Measurements from ENCODE around the gene PCYT2. TPM values are rescaled to one million over a fixed set of nuclear protein-coding genes. Genes with fewer than 3 reads are reported as not detected.

The PCYT2 gene
- total RNA-seq, 2 donors from 2014 or later = 66.8 to 70.9 TPM

DNA sequence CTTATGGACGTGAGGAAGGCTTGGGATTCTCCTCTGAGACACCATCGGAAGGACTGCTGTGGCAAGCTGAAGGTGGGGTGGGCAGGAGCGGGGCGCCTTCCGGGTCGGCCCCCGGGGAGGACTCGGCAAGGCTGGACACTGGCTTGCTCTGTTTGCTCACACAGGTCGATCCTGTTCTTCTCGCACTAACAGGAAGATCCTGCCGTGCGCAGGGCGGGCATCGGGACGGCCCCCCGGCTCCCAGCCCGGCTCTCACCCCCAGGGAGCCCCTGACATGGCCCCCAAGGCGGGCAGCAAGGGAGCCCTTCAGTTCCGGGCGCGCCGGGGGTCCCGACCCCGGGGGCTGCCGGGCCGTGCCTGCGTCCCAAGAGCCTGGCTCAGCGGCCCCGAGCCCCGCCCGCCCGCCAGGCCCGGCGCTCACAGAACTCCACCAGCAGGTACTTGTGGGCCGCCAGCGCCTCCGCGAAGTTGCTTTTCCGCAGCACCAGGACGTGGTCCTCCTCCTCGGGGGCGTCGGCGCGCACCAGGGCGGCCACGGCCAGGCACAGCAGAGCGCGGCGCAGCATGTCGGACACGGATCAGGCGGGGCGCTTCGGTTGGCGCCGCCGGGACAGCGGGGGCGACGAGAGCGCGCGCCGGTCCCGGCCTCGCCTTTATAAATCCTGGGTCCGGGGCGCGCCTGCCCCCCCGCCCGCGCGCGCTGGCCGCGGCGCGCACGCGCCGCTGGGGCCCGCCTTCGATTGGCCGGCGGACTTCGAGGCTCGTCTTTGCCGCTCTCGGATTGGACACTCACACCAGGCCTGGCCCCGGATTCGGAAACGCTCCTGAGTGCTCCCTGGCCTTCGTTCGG is 51.1 kb downstream of the PCYT2 start, which contains the start of gene P4HB:
Gene P4HB, minus strand, starts transcription at position 630 of the 850 bp plus-strand sequence. Its CDS starts 64 bp downstream, at position 566.
- no peak for DNase-seq
- Histone ChIP-seq H3K4me3 (ENCODE audit: low read length) (peak within 1 kb of the TSS; percentile 99), H3K4me1 (ENCODE audit: control insufficient read depth, insufficient read depth, low read length) (peaks cover 8% of the 10 kb centered on the region), H3K36me3 (ENCODE audit: control insufficient read depth, insufficient read depth, low read length) (peaks cover 65% of the 10 kb centered on the region), H3K9me3 (ENCODE audit: control insufficient read depth, low read length) (no peaks in the 10 kb centered on the region), H3K9ac (ENCODE audit: extremely low read depth, low read length, poor library complexity, severe bottlenecking) (peak within 1 kb of the TSS; percentile 95), H3K27ac (ENCODE audit: low read depth, low read length) (peak within 1 kb of the TSS; percentile 75), H3K27me3 (ENCODE audit: control insufficient read depth, insufficient read depth, low read length, poor library complexity, severe bottlenecking) (no peaks in the 10 kb centered on the region)
- TF ChIP-seq, protein P1, sequence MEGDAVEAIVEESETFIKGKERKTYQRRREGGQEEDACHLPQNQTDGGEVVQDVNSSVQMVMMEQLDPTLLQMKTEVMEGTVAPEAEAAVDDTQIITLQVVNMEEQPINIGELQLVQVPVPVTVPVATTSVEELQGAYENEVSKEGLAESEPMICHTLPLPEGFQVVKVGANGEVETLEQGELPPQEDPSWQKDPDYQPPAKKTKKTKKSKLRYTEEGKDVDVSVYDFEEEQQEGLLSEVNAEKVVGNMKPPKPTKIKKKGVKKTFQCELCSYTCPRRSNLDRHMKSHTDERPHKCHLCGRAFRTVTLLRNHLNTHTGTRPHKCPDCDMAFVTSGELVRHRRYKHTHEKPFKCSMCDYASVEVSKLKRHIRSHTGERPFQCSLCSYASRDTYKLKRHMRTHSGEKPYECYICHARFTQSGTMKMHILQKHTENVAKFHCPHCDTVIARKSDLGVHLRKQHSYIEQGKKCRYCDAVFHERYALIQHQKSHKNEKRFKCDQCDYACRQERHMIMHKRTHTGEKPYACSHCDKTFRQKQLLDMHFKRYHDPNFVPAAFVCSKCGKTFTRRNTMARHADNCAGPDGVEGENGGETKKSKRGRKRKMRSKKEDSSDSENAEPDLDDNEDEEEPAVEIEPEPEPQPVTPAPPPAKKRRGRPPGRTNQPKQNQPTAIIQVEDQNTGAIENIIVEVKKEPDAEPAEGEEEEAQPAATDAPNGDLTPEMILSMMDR (conservative IDR thresholded peaks at IDR 0.05) = no peak
- 0 to 1% methylated on average over 52 to 95 of the region's 95 CpGs for WGBS, 2 experiments (ENCODE audit: insufficient coverage in 1 of 2, insufficient read length in 1 of 2)
- H3K27ac Mint-ChIP-seq = peak within 1 kb of the TSS; percentile 97
- peaks cover 50% of the 10 kb centered on the region for H3K36me3 Mint-ChIP-seq (ENCODE audit: low read depth)
- peak within 1 kb of the TSS; percentile 77 for H3K4me3 Mint-ChIP-seq
- H3K27me3 Mint-ChIP-seq (ENCODE audit: insufficient read depth) = no peaks in the 10 kb centered on the region
- no peaks in the 10 kb centered on the region for H3K9me3 Mint-ChIP-seq
- peaks cover 9% of the 10 kb centered on the region for H3K4me1 Mint-ChIP-seq

DNA sequence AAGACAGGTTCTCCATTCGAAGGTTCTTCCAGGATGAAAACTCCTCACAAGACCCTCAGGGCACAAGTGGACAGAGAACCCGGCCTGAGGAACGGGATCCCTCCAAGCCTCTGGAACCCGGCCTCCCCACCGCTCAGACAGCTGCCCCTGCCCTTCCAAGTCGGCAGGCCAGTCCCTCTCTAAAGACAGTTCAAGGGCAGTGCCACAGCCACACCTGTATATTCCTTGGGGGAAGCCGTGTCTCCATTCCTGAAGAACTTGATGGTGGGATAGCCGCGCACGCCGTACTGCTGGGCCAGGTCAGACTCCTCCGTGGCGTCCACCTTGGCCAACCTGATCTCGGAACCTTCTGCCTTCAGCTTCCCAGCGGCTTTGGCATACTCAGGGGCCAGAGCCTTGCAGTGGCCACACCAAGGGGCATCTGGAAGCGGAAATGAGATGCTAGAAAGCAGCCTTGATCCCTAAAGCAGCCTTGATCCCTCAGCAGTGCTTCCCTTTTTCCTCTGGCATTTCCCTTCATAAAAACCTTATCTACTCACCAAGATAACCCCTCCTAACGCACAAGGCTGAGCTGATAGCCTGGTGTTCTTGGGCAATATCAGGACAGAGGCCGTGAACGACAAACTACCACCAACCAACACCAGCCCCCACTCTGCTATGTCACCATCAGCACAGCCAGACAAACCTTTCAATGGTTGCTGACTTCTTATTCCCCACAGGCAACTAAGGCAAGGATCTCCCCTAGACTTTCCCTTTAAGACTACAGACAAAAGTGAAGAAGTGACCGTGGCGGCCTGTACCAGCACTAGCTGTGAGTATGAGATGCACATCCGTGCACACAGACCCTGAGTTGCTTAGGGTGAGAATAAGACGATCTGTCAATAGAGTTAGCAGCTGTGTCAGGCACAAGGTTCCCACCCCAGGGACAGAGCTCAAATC is 52.0 kb downstream of the PCYT2 start:
- Histone ChIP-seq H3K36me3 (ENCODE audit: control insufficient read depth, insufficient read depth, low read length) (peaks cover 65% of the 10 kb centered on the region), H3K27ac (ENCODE audit: low read depth, low read length) (no peak overlapping the region), H3K9me3 (ENCODE audit: control insufficient read depth, low read length) (no peaks in the 10 kb centered on the region), H3K27me3 (ENCODE audit: control insufficient read depth, insufficient read depth, low read length, poor library complexity, severe bottlenecking) (no peaks in the 10 kb centered on the region), H3K9ac (ENCODE audit: extremely low read depth, low read length, poor library complexity, severe bottlenecking) (peak overlapping the region; percentile 89), H3K4me3 (ENCODE audit: low read length) (peak overlapping the region; percentile 99), H3K4me1 (ENCODE audit: control insufficient read depth, insufficient read depth, low read length) (peaks cover 8% of the 10 kb centered on the region)
- Mint-ChIP-seq H3K4me3 (peak overlapping the region; percentile 77), H3K27me3 (ENCODE audit: insufficient read depth) (no peaks in the 10 kb centered on the region), H3K9me3 (no peaks in the 10 kb centered on the region), H3K4me1 (peaks cover 9% of the 10 kb centered on the region), H3K27ac (peak overlapping the region; percentile 85), H3K36me3 (ENCODE audit: low read depth) (peaks cover 58% of the 10 kb centered on the region)
- WGBS, 2 experiments (ENCODE audit: insufficient coverage in 1 of 2, insufficient read length in 1 of 2) = 72 to 73% methylated on average over 15 to 23 of the region's 23 CpGs
- TF ChIP-seq, protein P1 (conservative IDR thresholded peaks at IDR 0.05) = no peak
- no peak for DNase-seq

DNA sequence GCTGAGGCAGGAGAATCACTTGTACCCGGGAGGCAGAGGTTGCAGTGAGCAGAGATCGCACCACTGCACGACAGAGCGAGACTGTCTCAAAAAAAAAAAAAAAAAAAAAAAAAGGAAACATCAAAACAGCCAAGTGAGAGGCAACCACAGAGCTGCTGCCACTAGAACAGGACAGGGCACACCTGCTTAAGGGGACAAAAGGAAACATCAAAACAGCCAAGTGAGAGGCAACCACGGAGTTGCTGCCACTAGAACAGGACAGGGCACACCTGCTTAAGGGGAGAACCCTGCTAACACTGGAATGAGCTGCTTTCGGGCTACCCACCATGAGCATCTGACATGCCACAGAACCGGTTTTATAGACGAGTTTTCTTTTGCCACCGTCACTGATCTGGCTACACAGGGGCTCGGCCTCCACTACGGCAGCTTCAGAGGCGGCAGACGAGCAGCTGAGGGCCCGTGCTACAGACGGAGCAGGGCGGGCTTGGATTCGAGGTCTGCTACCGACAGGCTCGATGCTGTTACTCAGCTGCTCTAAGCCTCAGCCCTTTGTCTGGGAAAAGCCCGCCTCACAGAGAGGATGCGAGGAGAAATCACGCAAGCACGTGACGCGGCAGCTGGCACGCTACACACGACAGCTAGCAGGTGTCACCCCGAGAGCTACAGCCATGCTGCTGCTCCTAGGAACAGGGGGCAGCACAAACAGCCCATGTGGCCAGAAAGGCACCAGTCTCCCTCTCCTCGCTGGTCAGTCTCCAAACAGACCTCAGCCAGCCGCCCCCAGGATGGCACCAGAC is 52.8 kb downstream of the PCYT2 start:
- Mint-ChIP-seq H3K36me3 (ENCODE audit: low read depth) (peaks cover 58% of the 10 kb centered on the region), H3K27me3 (ENCODE audit: insufficient read depth) (no peaks in the 10 kb centered on the region), H3K9me3 (no peaks in the 10 kb centered on the region), H3K4me3 (peak overlapping the region; percentile 77), H3K27ac (no peak overlapping the region), H3K4me1 (peaks cover 9% of the 10 kb centered on the region)
- H3K36me3 ChIP-seq (ENCODE audit: control insufficient read depth, insufficient read depth, low read length) = peaks cover 65% of the 10 kb centered on the region
- H3K9ac ChIP-seq (ENCODE audit: extremely low read depth, low read length, poor library complexity, severe bottlenecking) = peak overlapping the region; percentile 11
- 91 to 92% methylated on average over 26 to 29 of the region's 30 CpGs for WGBS, 2 experiments (ENCODE audit: insufficient coverage in 1 of 2, insufficient read length in 1 of 2)
- DNase-seq = no peak
- H3K27ac ChIP-seq (ENCODE audit: low read depth, low read length) = no peak overlapping the region
- peak overlapping the region; percentile 99 for H3K4me3 ChIP-seq (ENCODE audit: low read length)
- H3K4me1 ChIP-seq (ENCODE audit: control insufficient read depth, insufficient read depth, low read length) = peaks cover 8% of the 10 kb centered on the region
- H3K9me3 ChIP-seq (ENCODE audit: control insufficient read depth, low read length) = no peaks in the 10 kb centered on the region
- TF ChIP-seq, protein P1 (conservative IDR thresholded peaks at IDR 0.05) = no peak
- no peaks in the 10 kb centered on the region for H3K27me3 ChIP-seq (ENCODE audit: control insufficient read depth, insufficient read depth, low read length, poor library complexity, severe bottlenecking)
